Thoracic aorta (tissue), 2 donors: ENCODE results near the gene UBASH3B. TPM values are rescaled to one million over a fixed set of nuclear protein-coding genes. Genes with fewer than 3 reads are reported as not detected.

Experiments
- ATAC-seq: fragments of 150-250 bp; one replicate; pipeline ENCODE4 v1.8.0; 2017; ENCODE audit warnings: low read depth; ENCODE audit not compliant: insufficient number of reproducible peaks, low FRiP score
- DNase-seq: peaks from one replicate; pipeline ENCODE4 v3.0.0-alpha.2; 2020; ENCODE audit warnings: low spot score
- H3K27ac ChIP-seq, 2 donors: fragments of 200-600 bp; sonication (generic); 1 replicate in 1 of 2; 2 replicates in 1 of 2; pipeline ENCODE4 v1.5.1; 2016; ENCODE audit warnings: mild to moderate bottlenecking in 2 of 2, moderate library complexity in 2 of 2
- H3K27me3 ChIP-seq: fragments of 200-600 bp; sonication (generic); replicated peaks from 2 replicates; pipeline ENCODE4 v1.6.0; 2016; ENCODE audit warnings: mild to moderate bottlenecking; ENCODE audit not compliant: insufficient read depth
- H3K36me3 ChIP-seq: fragments of 200-600 bp; sonication (generic); one replicate; pipeline ENCODE4 v1.5.1; 2016
- H3K4me1 ChIP-seq, 2 donors: fragments of 200-600 bp; sonication (generic); 1 replicate in 1 of 2; 2 replicates in 1 of 2; pipeline versions ENCODE4 v1.5.1 to v1.6.0; 2016; ENCODE audit warnings: low read depth in 2 of 2, mild to moderate bottlenecking in 1 of 2; ENCODE audit not compliant: control insufficient read depth in 1 of 2
- H3K4me3 ChIP-seq: fragments of 200-600 bp; sonication (generic); 2 replicates; pipeline ENCODE4 v1.5.1; 2016; ENCODE audit warnings: mild to moderate bottlenecking
- H3K9me3 ChIP-seq: fragments of 200-600 bp; sonication (generic); 2 replicates; pipeline ENCODE4 v1.5.1; 2016
- total RNA-seq, 2 donors: library from RNA; depleted of rRNA; stranded (reverse); fragments of >200 nt; gene quantifications; one replicate each; pipeline versions ENCODE4 v1.1.0 to v1.2.3, GENCODE V29; 2016
- TF ChIP-seq, protein P1 (sequence below): fragments of 200-600 bp; sonication (generic); IDR thresholded peaks from one replicate; pipeline ENCODE4 v1.5.1; 2019; ENCODE audit warnings: antibody characterized with exemption

UBASH3B gene
- total RNA-seq, 2 donors from 2014 or later = 6.1 to 12.3 TPM

- Histone ChIP-seq H3K27ac (no peak overlapping the region), H3K4me1 (peaks cover 3 to 10% of the 10 kb centered on the region in 2 donors), H3K36me3 (no peaks in the 10 kb centered on the region), H3K27me3 (no peaks in the 10 kb centered on the region), H3K9me3 (no peaks in the 10 kb centered on the region), H3K4me3 (no peak overlapping the region)
- ATAC-seq (no peak), DNase-seq (no peak)
- TF ChIP-seq, protein P1, sequence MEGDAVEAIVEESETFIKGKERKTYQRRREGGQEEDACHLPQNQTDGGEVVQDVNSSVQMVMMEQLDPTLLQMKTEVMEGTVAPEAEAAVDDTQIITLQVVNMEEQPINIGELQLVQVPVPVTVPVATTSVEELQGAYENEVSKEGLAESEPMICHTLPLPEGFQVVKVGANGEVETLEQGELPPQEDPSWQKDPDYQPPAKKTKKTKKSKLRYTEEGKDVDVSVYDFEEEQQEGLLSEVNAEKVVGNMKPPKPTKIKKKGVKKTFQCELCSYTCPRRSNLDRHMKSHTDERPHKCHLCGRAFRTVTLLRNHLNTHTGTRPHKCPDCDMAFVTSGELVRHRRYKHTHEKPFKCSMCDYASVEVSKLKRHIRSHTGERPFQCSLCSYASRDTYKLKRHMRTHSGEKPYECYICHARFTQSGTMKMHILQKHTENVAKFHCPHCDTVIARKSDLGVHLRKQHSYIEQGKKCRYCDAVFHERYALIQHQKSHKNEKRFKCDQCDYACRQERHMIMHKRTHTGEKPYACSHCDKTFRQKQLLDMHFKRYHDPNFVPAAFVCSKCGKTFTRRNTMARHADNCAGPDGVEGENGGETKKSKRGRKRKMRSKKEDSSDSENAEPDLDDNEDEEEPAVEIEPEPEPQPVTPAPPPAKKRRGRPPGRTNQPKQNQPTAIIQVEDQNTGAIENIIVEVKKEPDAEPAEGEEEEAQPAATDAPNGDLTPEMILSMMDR = no peak
Observed at GRCh38 chr11:122692444-122692843, 36.9 kb downstream of the UBASH3B start.

- Histone ChIP-seq H3K4me3 (no peak overlapping the region), H3K27me3 (no peaks in the 10 kb centered on the region), H3K36me3 (no peaks in the 10 kb centered on the region), H3K27ac (no peak overlapping the region), H3K9me3 (no peaks in the 10 kb centered on the region), H3K4me1 (peaks cover 3 to 10% of the 10 kb centered on the region in 2 donors)
- no peak for DNase-seq
- ATAC-seq = no peak
- TF ChIP-seq, protein P1 = no peak
Observed at GRCh38 chr11:122695076-122695615, 39.6 kb downstream of the UBASH3B start.

- Histone ChIP-seq H3K36me3 (no peaks in the 10 kb centered on the region), H3K4me1 (peaks cover 0 to 5% of the 10 kb centered on the region in 2 donors), H3K27me3 (no peaks in the 10 kb centered on the region), H3K4me3 (no peak overlapping the region), H3K9me3 (no peaks in the 10 kb centered on the region), H3K27ac (no peak overlapping the region)
- TF ChIP-seq, protein P1 = no peak
- ATAC-seq (no peak), DNase-seq (no peak)
Observed at GRCh38 chr11:122696662-122697061, 41.1 kb downstream of the UBASH3B start.

GRCh38 chr11:122697636-122698167, 42.2 kb downstream of the UBASH3B start:
- H3K9me3 ChIP-seq = no peaks in the 10 kb centered on the region
- no peak overlapping the region for H3K27ac ChIP-seq
- no peak for DNase-seq

DNA sequence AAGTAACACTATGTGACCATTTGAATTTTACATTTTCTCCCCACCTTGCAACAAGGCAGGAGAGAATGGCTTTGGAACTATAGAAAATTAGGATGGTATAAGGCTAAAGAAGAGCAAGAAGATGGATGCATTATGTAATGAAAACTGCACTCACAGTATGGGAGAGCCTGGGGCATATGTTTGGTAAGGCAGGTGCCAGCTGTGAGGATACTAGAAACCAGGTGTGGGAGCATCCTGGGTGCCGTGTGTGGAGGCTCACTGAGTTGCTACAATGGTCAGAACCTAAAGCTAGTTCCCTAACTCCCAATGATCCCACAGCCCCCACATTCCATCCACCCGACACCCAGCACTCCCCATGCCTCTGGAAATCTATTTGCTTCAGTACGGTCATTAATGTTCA, 42.9 kb downstream of the UBASH3B start:
- Histone ChIP-seq H3K27ac (no peak overlapping the region), H3K4me1 (no peaks in the 10 kb centered on the region), H3K9me3 (no peaks in the 10 kb centered on the region), H3K27me3 (no peaks in the 10 kb centered on the region), H3K36me3 (no peaks in the 10 kb centered on the region), H3K4me3 (no peak overlapping the region)
- TF ChIP-seq, protein P1 = no peak
- ATAC-seq (no peak), DNase-seq (no peak)

More at GRCh38 chr11:122697636-122698167, 42.2 kb downstream of the UBASH3B start:
- ATAC-seq = no peak
- H3K4me3 ChIP-seq = no peak overlapping the region
- H3K4me1 ChIP-seq = no peaks in the 10 kb centered on the region
- no peaks in the 10 kb centered on the region for H3K27me3 ChIP-seq
- TF ChIP-seq, protein P1 = no peak
- H3K36me3 ChIP-seq = no peaks in the 10 kb centered on the region
